Testis (tissue), 2 donors: Measurements from ENCODE around the gene SERTM2.

Source experiments
- CTCF ChIP-seq, 3 experiments: fragments of 450-650 bp in 2 of 3; fragments of 200-600 bp in 1 of 3; sonication (generic) in 1 of 3; IDR thresholded peaks; one replicate each; pipeline ENCODE4 v1.5.1; 2016 to 2019; ENCODE audit warnings: antibody characterized with exemption in 3 of 3, mild to moderate bottlenecking in 2 of 3, moderate library complexity in 1 of 3
- POLR2A ChIP-seq: fragments of 450-650 bp; IDR thresholded peaks from one replicate; pipeline ENCODE4 v1.6.1; 2017; ENCODE audit warnings: antibody characterized with exemption, mild to moderate bottlenecking, moderate library complexity

GRCh38 chrX:111555406-111555958, 44.0 kb downstream of the SERTM2 start:
- TF ChIP-seq CTCF (IDR thresholded peaks at IDR 0.05) (no peak), POLR2A (no peak)
